Activated naive CD4-positive, alpha-beta T cell treated with anti-CD3 and anti-CD28 coated beads, Interleukin-2, amount 50 U/mL, for 16 hours (primary cell): ENCODE measurements around the gene DYNLT5.
"Not testable (repeated sequence)": the region's sequence is repeated elsewhere in the genome, so short reads cannot be mapped to it uniquely, and the experiment has no call there.

ENCODE experiments used
- DNase-seq: peaks from one replicate; pipeline ENCODE4 v3.0.0-alpha.2; 2020

DYNLT5 gene

GRCh38 chr1:66751160-66751559 lies 1.1 kb upstream of the DYNLT5 start:
- DNase-seq: no peak

- DNase-seq: no peak
Observed at GRCh38 chr1:66752671-66753371, 562 bp downstream of the DYNLT5 start.

GRCh38 chr1:66757722-66758240 lies 5.5 kb downstream of the DYNLT5 start:
- no peak for DNase-seq

GRCh38 chr1:66758241-66758755 lies 6.0 kb downstream of the DYNLT5 start:
- no peak for DNase-seq

GRCh38 chr1:66760506-66760905 lies 8.2 kb downstream of the DYNLT5 start:
- no peak for DNase-seq

GRCh38 chr1:66761221-66761620 lies 9.0 kb downstream of the DYNLT5 start:
- no peak for DNase-seq

GRCh38 chr1:66764994-66765578 lies 12.8 kb downstream of the DYNLT5 start:
- peak; percentile 57 for DNase-seq

- no peak for DNase-seq
Observed at GRCh38 chr1:66767626-66768025, 15.4 kb downstream of the DYNLT5 start.

- no peak for DNase-seq
Observed at GRCh38 chr1:66768965-66769364, 16.7 kb downstream of the DYNLT5 start.

- DNase-seq: no peak
Observed at GRCh38 chr1:66769512-66770229, 17.4 kb downstream of the DYNLT5 start.

- DNase-seq: no peak
Observed at GRCh38 chr1:66770240-66770639, 18.0 kb downstream of the DYNLT5 start.

- no peak for DNase-seq
Observed at GRCh38 chr1:66770694-66771093, 18.4 kb downstream of the DYNLT5 start.

GRCh38 chr1:66773227-66773626 lies 21.0 kb downstream of the DYNLT5 start:
- DNase-seq: no peak

- DNase-seq: no peak
Observed at GRCh38 chr1:66774438-66774837, 22.2 kb downstream of the DYNLT5 start.

- no peak for DNase-seq
Observed at GRCh38 chr1:66775646-66776045, 23.4 kb downstream of the DYNLT5 start.

- no peak for DNase-seq
Observed at GRCh38 chr1:66777831-66778230, 25.6 kb downstream of the DYNLT5 start.

GRCh38 chr1:66778266-66778665 lies 26.0 kb downstream of the DYNLT5 start:
- no peak for DNase-seq

- no peak for DNase-seq
Observed at GRCh38 chr1:66778969-66779368, 26.7 kb downstream of the DYNLT5 start.

GRCh38 chr1:66779475-66780078 lies 27.3 kb downstream of the DYNLT5 start:
- DNase-seq: no peak

- not testable (repeated sequence) for DNase-seq
Observed at GRCh38 chr1:66785800-66786199, 33.5 kb downstream of the DYNLT5 start.

- DNase-seq: no peak
Observed at GRCh38 chr1:66787641-66788040, 35.4 kb downstream of the DYNLT5 start.

- peak; percentile 67 for DNase-seq
Observed at GRCh38 chr1:66788231-66788939, 36.1 kb downstream of the DYNLT5 start.
